Adrenal gland (tissue), 5 donors: Measurements from ENCODE around the gene NUP62.

Source experiments
- POLR2A ChIP-seq, 2 donors: fragments of 450-650 bp; IDR thresholded peaks; one replicate each; pipeline ENCODE4 v1.6.1; 2017; ENCODE audit warnings: antibody characterized with exemption in 2 of 2, mild to moderate bottlenecking in 2 of 2, moderate library complexity in 1 of 2
- TF ChIP-seq, protein P1 (sequence below), 6 experiments: fragments of 450-650 bp in 4 of 6; fragments of 200-600 bp in 2 of 6; sonication (generic) in 1 of 6; IDR thresholded peaks; 1 replicate in 5 of 6; 2 replicates in 1 of 6; pipeline versions ENCODE4 v1.5.1 to v1.8.0; 2016 to 2021; ENCODE audit warnings: antibody characterized with exemption in 6 of 6, mild to moderate bottlenecking in 2 of 6, moderate library complexity in 1 of 6
- donor health status: DM: no; HTN: no; CAD: no.

DNA sequence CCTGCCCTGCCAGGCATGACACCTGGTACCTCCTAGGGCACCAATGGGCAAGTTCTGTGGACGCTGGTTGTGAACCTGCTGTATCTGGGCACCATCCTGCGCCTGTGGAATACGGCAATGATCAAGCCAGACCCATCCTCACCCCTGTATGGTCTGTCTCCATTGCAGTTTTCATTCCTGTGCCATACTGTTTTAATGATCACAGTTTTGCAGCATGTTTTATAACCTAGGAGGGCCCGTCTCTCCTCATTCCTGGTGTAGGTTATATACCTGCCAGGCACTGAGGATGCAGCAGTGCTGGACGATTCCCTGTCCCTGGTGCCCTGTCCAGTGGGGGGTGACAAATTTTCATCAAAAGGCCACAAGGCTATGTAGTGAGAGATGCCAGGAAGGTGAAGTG is 46.2 kb downstream of the NUP62 start:
- TF ChIP-seq, protein P1, sequence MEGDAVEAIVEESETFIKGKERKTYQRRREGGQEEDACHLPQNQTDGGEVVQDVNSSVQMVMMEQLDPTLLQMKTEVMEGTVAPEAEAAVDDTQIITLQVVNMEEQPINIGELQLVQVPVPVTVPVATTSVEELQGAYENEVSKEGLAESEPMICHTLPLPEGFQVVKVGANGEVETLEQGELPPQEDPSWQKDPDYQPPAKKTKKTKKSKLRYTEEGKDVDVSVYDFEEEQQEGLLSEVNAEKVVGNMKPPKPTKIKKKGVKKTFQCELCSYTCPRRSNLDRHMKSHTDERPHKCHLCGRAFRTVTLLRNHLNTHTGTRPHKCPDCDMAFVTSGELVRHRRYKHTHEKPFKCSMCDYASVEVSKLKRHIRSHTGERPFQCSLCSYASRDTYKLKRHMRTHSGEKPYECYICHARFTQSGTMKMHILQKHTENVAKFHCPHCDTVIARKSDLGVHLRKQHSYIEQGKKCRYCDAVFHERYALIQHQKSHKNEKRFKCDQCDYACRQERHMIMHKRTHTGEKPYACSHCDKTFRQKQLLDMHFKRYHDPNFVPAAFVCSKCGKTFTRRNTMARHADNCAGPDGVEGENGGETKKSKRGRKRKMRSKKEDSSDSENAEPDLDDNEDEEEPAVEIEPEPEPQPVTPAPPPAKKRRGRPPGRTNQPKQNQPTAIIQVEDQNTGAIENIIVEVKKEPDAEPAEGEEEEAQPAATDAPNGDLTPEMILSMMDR (IDR thresholded peaks at IDR 0.05): no peak
- no peak for TF ChIP-seq POLR2A (IDR thresholded peaks at IDR 0.05)
